Stimulated activated CD8-positive, alpha-beta memory T cell treated with anti-CD3 and anti-CD28 coated beads, Interleukin-7, amount 100 ng/mL, for 24 hours (primary cell): ENCODE results near the gene ZBTB2.
A peak's percentile ranks its signal among the peaks of the same experiment; 100 is the strongest.
"Not testable (repeated sequence)": the region's sequence is repeated elsewhere in the genome, so short reads cannot be mapped to it uniquely, and the experiment has no call there.

ENCODE experiments used
- DNase-seq: peaks from one replicate; pipeline ENCODE4 v3.0.0-alpha.2; 2020; ENCODE audit warnings: low read depth

The ZBTB2 gene

GRCh38 chr6:151400473-151400872, 9.1 kb upstream of the ZBTB2 start:
- DNase-seq, result no peak

GRCh38 chr6:151399679-151400078, 8.3 kb upstream of the ZBTB2 start:
- DNase-seq, result no peak

- no peak for DNase-seq
Measured at GRCh38 chr6:151393410-151393809, 2.1 kb upstream of the ZBTB2 start.

GRCh38 chr6:151392427-151392826, 1.1 kb upstream of the ZBTB2 start:
- DNase-seq, result no peak

- peak; percentile 59 for DNase-seq
Measured at GRCh38 chr6:151390851-151391470, 398 bp downstream of the ZBTB2 start.

GRCh38 chr6:151390276-151390850, 996 bp downstream of the ZBTB2 start:
- DNase-seq, result peak; percentile 91

- no peak for DNase-seq
Measured at GRCh38 chr6:151389618-151390275, 1.6 kb downstream of the ZBTB2 start.

GRCh38 chr6:151388997-151389617, 2.3 kb downstream of the ZBTB2 start:
- no peak for DNase-seq

- no peak for DNase-seq
Measured at GRCh38 chr6:151388236-151388635, 3.1 kb downstream of the ZBTB2 start.

- no peak for DNase-seq
Measured at GRCh38 chr6:151387175-151387970, 4.0 kb downstream of the ZBTB2 start.

GRCh38 chr6:151385177-151385576, 6.2 kb downstream of the ZBTB2 start:
- DNase-seq, result no peak

- no peak for DNase-seq
Measured at GRCh38 chr6:151384151-151384550, 7.2 kb downstream of the ZBTB2 start.

GRCh38 chr6:151382631-151383030, 8.7 kb downstream of the ZBTB2 start:
- DNase-seq, result not testable (repeated sequence)

- no peak for DNase-seq
Measured at GRCh38 chr6:151381722-151382121, 9.6 kb downstream of the ZBTB2 start.

GRCh38 chr6:151380848-151381205, 10.5 kb downstream of the ZBTB2 start:
- DNase-seq, result no peak

- DNase-seq, result no peak
Measured at GRCh38 chr6:151379933-151380847, 11.2 kb downstream of the ZBTB2 start.

GRCh38 chr6:151377095-151377494, 14.3 kb downstream of the ZBTB2 start:
- no peak for DNase-seq

GRCh38 chr6:151376440-151376839, 14.9 kb downstream of the ZBTB2 start:
- DNase-seq, result no peak

- no peak for DNase-seq
Measured at GRCh38 chr6:151375833-151376232, 15.5 kb downstream of the ZBTB2 start.

GRCh38 chr6:151374036-151374683, 17.2 kb downstream of the ZBTB2 start:
- no peak for DNase-seq

GRCh38 chr6:151372164-151372563, 19.2 kb downstream of the ZBTB2 start:
- DNase-seq, result no peak
